COLO668 (cell line): ENCODE measurements around the gene BTBD9.
A peak's percentile ranks its signal among the peaks of the same experiment; 100 is the strongest.

Experiments used
- DNase-seq: peaks from one replicate; lab custom pipeline; 2025; ENCODE audit not compliant: unreplicated experiment; lab: John Stamatoyannopoulos, UW

BTBD9 gene

DNA sequence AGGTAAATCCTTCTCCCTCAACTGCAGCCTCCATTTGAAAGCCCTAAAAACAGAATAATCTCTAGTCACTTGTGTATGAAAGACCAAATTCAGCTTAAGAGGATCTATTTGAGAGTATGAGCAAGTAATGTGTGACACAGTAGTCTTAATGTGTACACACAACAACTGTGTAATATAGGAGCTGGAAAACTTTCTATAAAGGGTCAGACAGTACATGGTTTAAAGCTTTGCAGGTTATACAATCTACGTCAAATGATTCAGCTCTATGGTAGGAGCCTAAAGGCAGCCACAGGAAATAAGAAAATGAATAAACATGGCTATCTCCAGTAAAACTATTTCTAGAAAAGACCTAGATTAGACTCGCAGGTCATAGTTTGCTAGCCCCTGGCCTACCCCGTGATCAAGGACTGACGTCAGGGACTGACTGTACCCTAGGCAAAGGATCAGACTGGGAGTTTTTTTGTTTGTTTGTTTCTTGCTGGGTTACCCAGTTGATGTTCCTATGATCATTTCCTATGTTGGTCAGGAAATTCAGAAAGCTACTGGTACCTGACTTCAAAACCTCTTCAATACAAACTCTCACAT is 39.7 kb downstream of the BTBD9 start:
- DNase-seq, result no peak

GRCh38 chr6:38599261-38599660 is 40.5 kb downstream of the BTBD9 start:
- DNase-seq, result no peak

- DNase-seq, result no peak
Measured at GRCh38 chr6:38593998-38594665, 45.6 kb downstream of the BTBD9 start.

GRCh38 chr6:38593409-38593808 is 46.3 kb downstream of the BTBD9 start:
- no peak for DNase-seq

DNA sequence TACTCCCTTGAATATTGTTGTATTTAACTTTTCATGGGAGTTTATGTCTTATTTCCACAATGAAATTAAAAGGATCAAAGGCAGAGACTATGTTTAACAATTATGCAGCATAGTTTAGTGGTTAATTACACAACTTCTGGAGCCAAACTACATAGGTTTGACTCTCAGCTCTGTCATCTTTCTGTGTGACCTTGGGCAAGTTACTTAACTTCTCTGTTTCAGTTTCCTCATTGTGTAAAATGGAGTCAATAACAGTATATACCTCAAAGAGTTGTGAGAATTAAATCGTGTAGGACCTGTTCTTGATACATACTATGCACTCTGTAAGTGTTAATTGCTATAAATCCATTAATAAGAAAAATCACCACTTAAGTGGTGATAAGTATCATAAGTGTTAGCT is 48.3 kb downstream of the BTBD9 start:
- DNase-seq, result no peak

- DNase-seq, result no peak
Measured at GRCh38 chr6:38589367-38589720, 50.4 kb downstream of the BTBD9 start.

DNA sequence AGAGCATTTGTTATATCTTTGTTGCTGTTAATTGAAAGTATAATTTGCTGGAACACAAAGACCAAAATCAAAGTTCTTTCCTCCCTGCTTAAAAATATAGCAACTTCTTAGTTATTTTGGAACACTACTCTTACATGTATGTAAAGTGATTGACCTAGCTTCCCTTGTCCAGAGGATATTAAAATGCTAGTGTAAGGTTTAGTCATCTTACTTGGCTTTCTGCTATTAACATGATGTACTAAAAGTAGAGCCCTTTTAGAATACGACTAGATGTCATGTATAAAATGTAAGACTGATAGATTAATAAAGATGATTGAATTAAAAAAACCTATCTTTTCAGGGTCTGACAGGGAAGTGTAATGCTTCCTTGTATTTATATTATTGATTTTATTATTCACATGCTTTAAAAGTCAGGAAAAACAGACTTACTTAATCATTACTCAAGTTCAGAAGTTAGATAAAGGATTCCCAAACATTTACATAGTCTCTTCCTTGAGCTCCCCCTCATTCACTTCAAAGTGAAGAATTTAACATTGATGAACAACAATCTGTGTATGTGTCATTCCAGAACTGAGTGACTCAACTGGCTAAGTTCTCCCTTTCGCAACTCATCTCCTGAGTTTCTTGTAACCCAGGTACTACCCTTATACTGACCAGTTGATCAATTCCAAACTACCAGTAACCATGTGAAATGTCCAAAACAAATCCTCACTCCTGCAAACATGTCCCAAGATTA is 50.9 kb downstream of the BTBD9 start:
- no peak for DNase-seq

DNA sequence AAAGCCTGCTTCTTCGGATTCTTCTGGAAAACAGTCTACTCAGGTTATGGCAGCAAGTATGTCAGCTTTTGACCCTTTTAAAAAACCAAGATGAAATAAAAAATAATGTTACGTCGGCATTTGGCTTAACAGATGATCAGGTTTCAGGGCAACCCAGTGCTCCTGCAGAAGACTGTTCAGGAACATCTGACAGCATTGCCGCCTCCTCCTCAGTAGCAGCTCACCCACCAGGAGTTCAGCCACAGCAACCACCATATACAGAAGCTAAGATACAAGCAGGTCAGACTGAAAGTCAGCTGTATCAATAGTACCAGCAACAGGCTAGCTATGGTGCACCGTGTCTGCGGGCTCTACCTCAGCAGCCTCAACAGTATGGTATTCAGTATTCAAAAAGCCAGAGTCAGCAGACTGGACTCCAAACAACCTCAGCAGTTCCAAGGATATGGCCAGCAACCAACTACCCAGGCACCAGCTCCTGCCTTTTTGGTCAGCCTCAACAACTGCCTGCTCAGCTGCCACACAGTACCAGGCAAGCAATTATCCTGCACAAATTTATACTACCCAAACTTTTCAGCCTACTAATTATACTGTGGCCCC is 51.9 kb downstream of the BTBD9 start:
- no peak for DNase-seq

DNA sequence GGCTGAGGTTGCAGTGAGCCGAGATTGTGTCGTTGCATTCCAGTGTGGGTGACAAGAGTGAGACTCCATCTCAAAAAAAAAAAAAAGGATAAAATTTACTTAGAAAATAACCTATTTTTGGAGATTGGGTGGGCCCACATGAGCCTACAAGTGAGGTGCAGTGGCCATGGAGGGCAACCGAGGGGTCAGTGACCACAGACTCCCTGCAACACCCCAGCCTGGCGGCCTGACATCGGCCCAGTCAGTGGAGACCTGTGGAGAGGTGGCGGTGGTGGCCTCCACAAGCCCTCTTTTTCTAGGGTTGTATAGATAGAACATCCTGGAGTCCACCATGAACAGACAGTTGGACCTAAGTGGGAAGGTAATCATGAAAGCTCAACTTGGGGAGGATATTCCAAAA is 52.7 kb downstream of the BTBD9 start:
- no peak for DNase-seq

DNA sequence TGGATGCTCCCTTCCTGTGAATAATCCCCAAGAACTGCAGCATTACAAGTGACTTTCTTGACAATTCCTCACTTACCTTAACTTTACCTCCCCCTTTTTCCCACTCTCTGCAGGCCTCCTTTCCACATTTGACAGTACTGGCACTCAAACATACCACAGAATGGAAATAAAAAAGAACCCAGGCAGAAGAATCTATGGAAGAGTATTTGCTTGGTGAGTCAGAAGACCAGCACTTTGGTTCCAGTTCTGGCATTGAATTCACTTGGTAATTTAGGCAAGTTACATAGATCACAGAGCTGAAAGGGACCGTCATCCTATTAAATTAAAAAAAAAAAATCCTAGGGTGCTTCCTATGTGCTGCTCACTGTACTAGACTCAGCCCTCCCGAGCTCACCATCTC is 55.0 kb downstream of the BTBD9 start:
- DNase-seq, result no peak

- no peak for DNase-seq
Measured at GRCh38 chr6:38583523-38583922, 56.2 kb downstream of the BTBD9 start.

DNA sequence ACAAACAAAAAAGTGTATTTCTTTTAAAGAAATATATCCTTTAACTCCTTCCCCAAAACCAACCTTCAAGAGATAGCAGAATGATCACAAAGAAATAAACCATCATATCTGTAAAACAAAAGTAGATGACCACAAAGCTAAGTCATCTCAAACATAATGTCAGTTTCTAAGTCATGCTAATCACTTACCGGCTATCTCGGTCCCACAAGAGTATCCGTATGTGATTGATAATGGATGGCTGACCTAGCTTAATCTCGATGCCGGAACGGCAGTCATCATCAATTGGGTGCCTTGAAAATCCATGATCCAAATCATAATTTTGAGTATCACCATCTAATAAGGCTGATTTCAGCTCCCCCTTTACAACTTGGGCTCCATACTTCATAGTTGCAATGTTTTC is 59.7 kb downstream of the BTBD9 start:
- DNase-seq, result no peak

- DNase-seq, result no peak
Measured at GRCh38 chr6:38579010-38579628, 60.6 kb downstream of the BTBD9 start.

DNA sequence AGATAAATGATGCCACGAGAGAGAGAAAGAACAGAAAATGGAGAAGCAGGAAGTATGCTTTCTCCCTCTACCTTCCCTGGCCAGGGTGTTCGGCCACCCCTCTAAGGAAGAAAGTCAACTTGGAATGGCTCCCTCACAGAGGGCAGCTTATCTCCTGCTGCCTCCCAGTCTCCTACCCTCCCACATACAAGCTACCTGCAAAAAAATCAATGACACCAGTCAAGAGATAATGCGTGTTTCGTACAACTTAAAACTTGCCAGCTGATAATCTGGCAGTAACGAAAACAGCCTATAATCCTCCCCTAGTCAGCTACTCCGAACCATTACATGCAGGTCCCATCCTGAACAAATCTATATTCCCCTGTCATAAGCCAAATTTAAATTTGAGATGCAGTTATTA is 61.7 kb downstream of the BTBD9 start:
- no peak for DNase-seq

GRCh38 chr6:38577492-38577891 is 62.2 kb downstream of the BTBD9 start:
- no peak for DNase-seq

DNA sequence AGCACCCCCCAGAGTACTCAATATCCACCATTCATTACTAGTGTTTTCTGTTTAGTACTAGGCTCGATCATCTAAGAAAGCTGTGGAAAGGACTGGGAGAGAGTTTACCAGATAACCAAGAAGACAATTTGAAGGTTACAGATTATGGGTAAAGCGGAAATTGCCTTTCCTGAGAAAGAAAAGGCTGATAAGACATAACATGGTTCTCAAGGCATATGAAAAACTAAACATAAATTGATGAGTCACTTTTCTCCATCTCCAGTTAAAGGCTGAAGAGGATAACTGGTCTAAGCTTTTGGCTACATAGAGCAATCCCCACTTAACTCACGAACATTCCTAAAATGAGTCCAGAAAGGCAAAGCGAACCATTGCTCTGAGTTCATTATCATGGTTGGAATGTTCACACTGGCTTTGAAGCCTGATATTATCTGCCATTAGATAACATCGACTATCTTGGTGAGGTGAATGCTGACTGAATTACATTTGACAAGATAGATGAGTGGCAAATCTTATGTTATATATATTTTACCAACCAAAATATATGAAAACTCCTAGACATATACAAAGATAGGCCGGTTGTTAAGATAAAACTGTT is 65.8 kb downstream of the BTBD9 start:
- DNase-seq, result no peak

DNA sequence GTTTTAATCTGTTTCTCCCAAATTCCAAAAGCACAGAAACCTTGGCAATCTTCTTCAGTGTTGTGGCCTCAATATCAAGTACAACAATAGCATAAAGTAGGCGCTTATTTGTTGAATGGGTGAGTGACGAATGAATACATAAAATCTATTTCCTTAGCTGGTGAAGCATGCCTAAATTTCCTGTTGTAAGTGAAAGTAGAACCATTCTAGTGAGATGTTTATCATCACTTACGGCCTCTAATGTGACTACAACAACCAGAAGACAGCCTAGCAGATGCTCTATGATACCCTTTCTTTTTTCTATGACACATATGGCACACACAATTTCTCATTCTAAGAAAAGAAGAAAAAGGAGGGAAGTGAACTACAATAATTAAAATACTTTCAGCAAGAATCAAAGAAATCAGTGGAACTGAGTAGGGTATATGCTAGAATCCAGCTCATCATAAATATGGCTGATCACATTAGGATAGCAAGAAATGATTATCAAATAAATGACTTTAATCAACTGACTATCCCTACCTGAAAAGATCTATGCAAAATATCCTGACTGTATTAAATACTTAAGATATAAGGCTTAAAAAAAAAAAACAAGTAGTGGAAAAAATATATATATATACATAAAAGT is 67.4 kb downstream of the BTBD9 start:
- DNase-seq, result no peak

- DNase-seq, result no peak
Measured at GRCh38 chr6:38571721-38572120, 68.0 kb downstream of the BTBD9 start.

DNA sequence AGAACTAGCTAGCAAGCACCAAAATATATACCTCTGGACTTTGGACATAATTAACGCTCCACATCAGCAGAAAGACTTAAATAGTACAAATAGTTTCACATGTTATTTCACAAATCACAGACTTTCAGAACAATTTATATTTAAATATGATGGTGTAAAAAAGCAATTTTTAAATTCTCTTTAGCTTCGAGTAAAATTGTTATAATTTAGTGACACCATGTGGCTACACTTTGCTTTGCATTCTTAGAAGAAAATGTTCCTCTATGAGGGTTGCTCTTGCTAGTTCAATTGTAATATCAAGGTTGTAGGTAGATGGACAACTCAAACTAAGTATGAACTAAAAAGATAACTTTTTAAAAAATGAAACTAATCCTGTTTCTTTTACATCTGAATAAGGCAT is 69.0 kb downstream of the BTBD9 start:
- DNase-seq, result no peak

- peak; percentile 35 for DNase-seq
Measured at GRCh38 chr6:38567436-38567835, 72.3 kb downstream of the BTBD9 start.
